Endothelial cell of umbilical vein (primary cell): ENCODE results near the gene CCDC170. TPM values are rescaled to one million over a fixed set of nuclear protein-coding genes. Genes with fewer than 3 reads are reported as not detected.

ENCODE experiments used
- BruUV-seq: library from RNA; stranded (reverse); fragments of 400-500 nt; replicated peaks from 2 replicates; lab custom pipeline; 2021; lab: Mats Ljungman, UMichigan
- CTCF ChIA-PET: fragments of 300-600, 350-600 bp; sonication (Branson Sonifier 250); formaldehyde crosslinking; loops from one replicate; lab custom pipeline; 2021; ENCODE audit warnings: antibody characterized with exemption, inconsistent platforms; lab: Charles Lee
- POLR2A ChIA-PET: fragments of 300-600, 350-600 bp; sonication (Branson Sonifier 250); formaldehyde crosslinking; loops from one replicate; lab custom pipeline; 2021; ENCODE audit warnings: antibody characterized with exemption, inconsistent platforms; lab: Charles Lee
- DNase-seq: peaks from one replicate; pipeline ENCODE4 v3.0.0-alpha.2; 2011; ENCODE audit warnings: low read depth, low spot score
- FAIRE-seq: peaks from 2 replicates; lab custom pipeline; 2011; peaks lifted over from hg19 to GRCh38; lab: Jason Lieb, UNC
- H2AFZ ChIP-seq: 2 replicates; pipeline ENCODE4 v1.6.0; 2012; ENCODE audit warnings: low read depth, low read length, control low read depth, inconsistent platforms
- H3K27ac ChIP-seq: 2 replicates; pipeline ENCODE4 v1.5.1; 2011; ENCODE audit warnings: low read depth, mild to moderate bottlenecking, control low read depth, low read length, moderate library complexity; ENCODE audit not compliant: insufficient read depth
- H3K27me3 ChIP-seq, 2 experiments: 2 replicates each; pipeline versions ENCODE4 v1.6.0 to v1.6.1; 2011; ENCODE audit warnings: low read length in 2 of 2, mixed read lengths in 1 of 2; ENCODE audit not compliant: control insufficient read depth in 2 of 2, insufficient read depth in 2 of 2
- H3K36me3 ChIP-seq, 2 experiments: 2 replicates in 1 of 2; 3 replicates in 1 of 2; pipeline ENCODE4 v1.5.1; 2011; ENCODE audit warnings: low read length in 2 of 2, mild to moderate bottlenecking in 1 of 2, moderate library complexity in 1 of 2; ENCODE audit not compliant: control insufficient read depth in 2 of 2, insufficient read depth in 2 of 2; ENCODE audit errors: extremely low read depth in 1 of 2
- H3K4me1 ChIP-seq: 3 replicates; pipeline ENCODE4 v1.5.1; 2011; ENCODE audit warnings: mild to moderate bottlenecking, low read length; ENCODE audit not compliant: control insufficient read depth, insufficient read depth; ENCODE audit errors: extremely low read depth
- H3K4me2 ChIP-seq: 2 replicates; pipeline ENCODE4 v1.6.1; 2011; ENCODE audit warnings: low read length, control low read depth, mixed read lengths; ENCODE audit not compliant: insufficient read depth
- H3K4me3 ChIP-seq, 3 experiments: fragments of 200-600 bp in 1 of 3; sonication (generic), shearing (Covaris generic) in 1 of 3; replicated peaks in 1 of 3; 2 replicates each; pipeline ENCODE4 v1.5.1; 2011 to 2016; ENCODE audit warnings: control low read depth in 3 of 3, low read length in 3 of 3, mild to moderate bottlenecking in 2 of 3, inconsistent platforms in 1 of 3, low read depth in 1 of 3, moderate library complexity in 1 of 3; ENCODE audit not compliant: insufficient read depth in 1 of 3
- H3K79me2 ChIP-seq: 2 replicates; pipeline ENCODE4 v1.6.0; 2012; ENCODE audit warnings: low read length, inconsistent platforms; ENCODE audit not compliant: control insufficient read depth, insufficient read depth
- H3K9ac ChIP-seq: replicated peaks from 2 replicates; pipeline ENCODE3; 2011; ENCODE audit warnings: low read length, control low read depth; ENCODE audit not compliant: insufficient read depth; ENCODE audit errors: extremely low read depth
- H3K9me1 ChIP-seq: replicated peaks from 3 replicates; pipeline ENCODE4 v1.6.0; 2011; ENCODE audit warnings: mild to moderate bottlenecking, low read length; ENCODE audit not compliant: control insufficient read depth, insufficient read depth; ENCODE audit errors: extremely low read depth
- H3K9me3 ChIP-seq: replicated peaks from 2 replicates; pipeline ENCODE4 v1.5.1; 2012; ENCODE audit warnings: low read length, inconsistent platforms; ENCODE audit not compliant: control insufficient read depth, insufficient read depth
- H4K20me1 ChIP-seq: replicated peaks from 2 replicates; pipeline ENCODE3; 2011; ENCODE audit warnings: mild to moderate bottlenecking, low read length; ENCODE audit not compliant: control insufficient read depth, insufficient read depth; ENCODE audit errors: extremely low read depth
- GATA2 ChIP-seq: IDR thresholded peaks from 2 replicates; pipeline ENCODE4 v1.7.0; 2011; ENCODE audit warnings: low read depth, mild to moderate bottlenecking, moderate library complexity, mixed read lengths, low read length; ENCODE audit not compliant: insufficient read length, insufficient read depth
- JUN ChIP-seq: IDR thresholded peaks from 2 replicates; pipeline ENCODE4 v1.6.1; 2011; ENCODE audit warnings: borderline replicate concordance, low read depth; ENCODE audit not compliant: insufficient read length, insufficient read depth
- POLR2A ChIP-seq: IDR thresholded peaks from 2 replicates; pipeline ENCODE4 v1.6.1; 2012; ENCODE audit warnings: low read depth, mild to moderate bottlenecking, control low read depth, low read length
- POLR2AphosphoS5 ChIP-seq: IDR thresholded peaks from 2 replicates; pipeline ENCODE4 v1.6.1; 2012; ENCODE audit warnings: low read depth, mild to moderate bottlenecking, control low read depth, low read length, moderate library complexity; ENCODE audit not compliant: insufficient read depth
- dilution Hi-C: fragments of 300-500 bp; cut with MboI; formaldehyde crosslinking; loops from one replicate; pipeline ENCODE4 v1.15.0; 2019; ENCODE audit warnings: low sequenced_read_pairs; ENCODE audit not compliant: extremely low pct_ligation_motif_present
- intact Hi-C: fragments of 100-400 bp; cut with micrococcal nuclease; formaldehyde crosslinking; loops from one replicate; pipeline ENCODE4 v1.10.0; 2022
- polyA plus RNA-seq, 4 experiments: library from polyadenylated mRNA; depleted of rRNA in 3 of 4; stranded (reverse) in 3 of 4; unstranded in 1 of 4; fragments of >200 nt; gene quantifications; 2 replicates each; pipeline versions ENCODE4 v1.2.1 to v1.2.3, GENCODE V29; 2011 to 2012; ENCODE audit warnings: missing spikeins in 1 of 4
- total RNA-seq: library from RNA; stranded (reverse); gene quantifications from 2 replicates; pipeline ENCODE4 v1.2.3, GENCODE V29; 2021
- TF ChIP-seq, protein P1 (sequence below), 2 donors: IDR thresholded peaks; 1 replicate in 1 of 2; 2 replicates in 1 of 2; pipeline ENCODE4 v1.5.1; 2011; ENCODE audit warnings: low read length in 2 of 2, mild to moderate bottlenecking in 2 of 2, moderate library complexity in 2 of 2, control low read depth in 1 of 2, inconsistent platforms in 1 of 2, low read depth in 1 of 2; ENCODE audit not compliant: insufficient read depth in 1 of 2; ENCODE audit errors: extremely low read depth in 1 of 2

CCDC170 gene
- total and polyA plus RNA-seq, 2 donors (not counting 3 experiments of a cell fraction or from before 2014, with no cell fraction given): 0.07 to 0.21 TPM

DNA sequence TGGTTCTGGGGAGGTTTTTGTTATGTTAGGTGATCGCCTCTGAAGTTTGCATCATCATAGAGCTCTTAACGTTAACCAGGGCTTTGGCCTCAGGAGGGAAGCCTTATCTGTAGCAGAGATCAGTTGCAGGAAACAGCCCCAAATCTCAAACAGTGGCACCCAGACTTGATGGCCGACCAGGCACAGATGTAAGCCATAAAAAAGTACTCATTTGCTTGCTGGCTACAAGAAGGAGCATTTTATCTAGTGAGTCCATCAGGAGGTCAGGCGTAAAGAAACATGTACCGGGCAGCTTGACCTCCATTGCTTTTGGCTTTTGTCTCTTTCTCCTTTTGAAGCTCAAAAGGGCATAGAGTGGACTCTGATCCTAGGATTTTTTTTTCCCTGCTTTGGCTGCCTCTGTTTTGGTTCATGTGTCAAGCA is 122.3 kb downstream of the CCDC170 start:
- BruUV-seq: no TSS peak
- Histone ChIP-seq H3K4me3 (no peak overlapping the region), H2AFZ (no peak overlapping the region), H3K27ac (no peak overlapping the region), H3K4me2 (no peak overlapping the region), H3K9ac (no peak overlapping the region), H3K27me3 (peaks cover 0 to 2% of the 10 kb centered on the region in 2 experiments), H3K9me3 (no peaks in the 10 kb centered on the region), H3K9me1 (no peaks in the 10 kb centered on the region), H3K79me2 (no peaks in the 10 kb centered on the region), H4K20me1 (no peaks in the 10 kb centered on the region), H3K4me1 (no peaks in the 10 kb centered on the region), H3K36me3 (no peaks in the 10 kb centered on the region)
- TF ChIP-seq GATA2 (no peak), POLR2A (no peak), JUN (no peak)
- TF ChIP-seq, protein P1, sequence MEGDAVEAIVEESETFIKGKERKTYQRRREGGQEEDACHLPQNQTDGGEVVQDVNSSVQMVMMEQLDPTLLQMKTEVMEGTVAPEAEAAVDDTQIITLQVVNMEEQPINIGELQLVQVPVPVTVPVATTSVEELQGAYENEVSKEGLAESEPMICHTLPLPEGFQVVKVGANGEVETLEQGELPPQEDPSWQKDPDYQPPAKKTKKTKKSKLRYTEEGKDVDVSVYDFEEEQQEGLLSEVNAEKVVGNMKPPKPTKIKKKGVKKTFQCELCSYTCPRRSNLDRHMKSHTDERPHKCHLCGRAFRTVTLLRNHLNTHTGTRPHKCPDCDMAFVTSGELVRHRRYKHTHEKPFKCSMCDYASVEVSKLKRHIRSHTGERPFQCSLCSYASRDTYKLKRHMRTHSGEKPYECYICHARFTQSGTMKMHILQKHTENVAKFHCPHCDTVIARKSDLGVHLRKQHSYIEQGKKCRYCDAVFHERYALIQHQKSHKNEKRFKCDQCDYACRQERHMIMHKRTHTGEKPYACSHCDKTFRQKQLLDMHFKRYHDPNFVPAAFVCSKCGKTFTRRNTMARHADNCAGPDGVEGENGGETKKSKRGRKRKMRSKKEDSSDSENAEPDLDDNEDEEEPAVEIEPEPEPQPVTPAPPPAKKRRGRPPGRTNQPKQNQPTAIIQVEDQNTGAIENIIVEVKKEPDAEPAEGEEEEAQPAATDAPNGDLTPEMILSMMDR (IDR thresholded peaks at IDR 0.05; ENCODE audit: extremely low read depth in 1 of 2, insufficient read depth in 1 of 2, low read depth in 1 of 2, low read length in 2 of 2): no peak
- intact Hi-C loops: no loop called here
- DNase-seq (no peak), FAIRE-seq (no peak)
- ChIA-PET CTCF (interaction anchor here (0.7 to 0.9 kb wide), 2 partner anchors 15 to 80 kb away, joined by 3 read pairs; no protein-coding TSS in a partner anchor), POLR2A (interaction anchor here (0.7 kb wide), 1 partner anchor 9 kb away, joined by 3 read pairs; no protein-coding TSS in a partner anchor)
- dilution Hi-C loops: no loop called here

DNA sequence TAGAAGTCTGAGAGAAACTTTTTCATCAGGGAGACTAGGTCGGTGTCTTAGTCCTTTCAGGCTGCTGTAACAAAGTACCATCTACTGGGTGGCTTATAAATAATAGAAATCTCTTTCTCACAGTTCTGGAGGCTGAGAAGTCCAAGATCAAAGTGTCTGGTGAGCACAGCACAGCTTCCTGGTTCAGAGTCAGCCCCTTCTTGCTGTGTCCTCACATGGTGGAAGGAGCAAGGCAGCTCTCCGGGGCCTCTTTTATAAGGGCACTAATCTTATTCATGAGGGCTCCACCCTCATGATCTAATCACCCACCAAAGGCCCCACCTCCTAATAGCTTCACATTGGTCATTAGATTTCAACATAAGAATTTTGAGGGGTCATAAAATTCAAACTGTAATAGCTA is 122.8 kb downstream of the CCDC170 start:
- no peak overlapping the region for H3K4me2 ChIP-seq
- TF ChIP-seq POLR2AphosphoS5: no peak
- FAIRE-seq (no peak), DNase-seq (no peak)
- no peaks in the 10 kb centered on the region for H3K36me3 ChIP-seq
- ChIA-PET CTCF (interaction anchor here (0.9 kb wide), 1 partner anchor 15 kb away, joined by 3 read pairs; no protein-coding TSS in a partner anchor), POLR2A (interaction anchor here (0.5 kb wide), 1 partner anchor 74 kb away, joined by 3 read pairs; no protein-coding TSS in a partner anchor)
- H3K9me3 ChIP-seq: no peaks in the 10 kb centered on the region
- H3K27me3 ChIP-seq: peaks cover 0 to 2% of the 10 kb centered on the region in 2 experiments
- no peaks in the 10 kb centered on the region for H4K20me1 ChIP-seq
- intact Hi-C loops: no loop called here
- H3K79me2 ChIP-seq: no peaks in the 10 kb centered on the region
- no peak overlapping the region for H2AFZ ChIP-seq
- H3K9me1 ChIP-seq: no peaks in the 10 kb centered on the region
- H3K4me3 ChIP-seq: no peak overlapping the region
- H3K4me1 ChIP-seq: no peaks in the 10 kb centered on the region
- no peak overlapping the region for H3K27ac ChIP-seq
- dilution Hi-C loops: no loop called here
- no peak overlapping the region for H3K9ac ChIP-seq
- no TSS peak for BruUV-seq
